Measurements from ENCODE around the gene MTX2. TPM values are rescaled to one million over a fixed set of nuclear protein-coding genes. Genes with fewer than 3 reads are reported as not detected.

Gene MTX2
- 14.1 and 18.3 TPM in 2 replicates for total RNA-seq (ENCODE audit: low replicate concordance)

DNA sequence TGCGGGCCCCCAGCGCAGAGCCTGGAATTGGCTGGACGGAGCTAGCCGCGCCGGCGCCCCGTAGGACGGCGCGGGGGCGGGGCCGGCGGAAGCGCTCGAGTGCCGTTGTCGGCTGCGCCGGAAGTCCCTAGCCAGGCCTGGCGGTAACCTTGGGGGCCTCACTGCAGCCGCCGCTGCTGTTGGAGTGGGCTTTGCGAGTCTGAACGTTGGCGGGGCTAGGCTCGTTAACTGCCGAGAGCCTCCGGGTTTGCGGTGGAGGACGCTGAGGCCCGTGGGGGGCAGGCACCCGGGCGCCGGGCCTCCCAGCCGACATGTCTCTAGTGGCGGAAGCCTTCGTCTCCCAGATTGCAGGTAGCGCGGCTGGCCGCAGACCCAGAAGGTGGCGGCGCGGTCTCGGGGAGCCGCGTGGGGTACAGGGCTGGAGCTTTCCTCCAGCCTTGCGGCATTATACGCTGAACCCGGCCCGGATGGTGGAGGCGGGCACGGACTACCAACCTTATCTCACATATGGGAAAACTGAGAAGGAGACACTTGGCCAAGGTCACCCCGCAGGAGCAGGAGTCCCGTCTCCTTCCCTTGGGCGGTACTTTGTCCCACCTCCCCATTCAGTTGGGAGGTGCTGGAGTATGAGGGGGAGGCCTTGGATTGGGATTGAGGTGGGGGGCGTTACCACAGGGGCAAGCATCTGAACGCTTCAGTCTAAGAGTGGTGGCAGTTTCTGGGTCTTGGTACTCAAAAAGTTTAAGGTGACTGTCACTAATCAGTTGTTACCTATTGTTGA lies at the start of gene MTX2:
Gene MTX2 (plus strand): TSS at position 124 of the 781 bp plus-strand sequence. CDS start 188 bp downstream, at position 312.
- TF ChIP-seq, protein P1, sequence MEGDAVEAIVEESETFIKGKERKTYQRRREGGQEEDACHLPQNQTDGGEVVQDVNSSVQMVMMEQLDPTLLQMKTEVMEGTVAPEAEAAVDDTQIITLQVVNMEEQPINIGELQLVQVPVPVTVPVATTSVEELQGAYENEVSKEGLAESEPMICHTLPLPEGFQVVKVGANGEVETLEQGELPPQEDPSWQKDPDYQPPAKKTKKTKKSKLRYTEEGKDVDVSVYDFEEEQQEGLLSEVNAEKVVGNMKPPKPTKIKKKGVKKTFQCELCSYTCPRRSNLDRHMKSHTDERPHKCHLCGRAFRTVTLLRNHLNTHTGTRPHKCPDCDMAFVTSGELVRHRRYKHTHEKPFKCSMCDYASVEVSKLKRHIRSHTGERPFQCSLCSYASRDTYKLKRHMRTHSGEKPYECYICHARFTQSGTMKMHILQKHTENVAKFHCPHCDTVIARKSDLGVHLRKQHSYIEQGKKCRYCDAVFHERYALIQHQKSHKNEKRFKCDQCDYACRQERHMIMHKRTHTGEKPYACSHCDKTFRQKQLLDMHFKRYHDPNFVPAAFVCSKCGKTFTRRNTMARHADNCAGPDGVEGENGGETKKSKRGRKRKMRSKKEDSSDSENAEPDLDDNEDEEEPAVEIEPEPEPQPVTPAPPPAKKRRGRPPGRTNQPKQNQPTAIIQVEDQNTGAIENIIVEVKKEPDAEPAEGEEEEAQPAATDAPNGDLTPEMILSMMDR (IDR thresholded peaks at IDR 0.05; ENCODE audit: insufficient read depth, low read length), result peak; percentile 4
- H3K4me3 ChIP-seq (ENCODE audit: low read depth, low read length), result peak within 1 kb of the TSS; percentile 86
- DNase-seq (ENCODE audit: low read depth), result peak; percentile 55

DNA sequence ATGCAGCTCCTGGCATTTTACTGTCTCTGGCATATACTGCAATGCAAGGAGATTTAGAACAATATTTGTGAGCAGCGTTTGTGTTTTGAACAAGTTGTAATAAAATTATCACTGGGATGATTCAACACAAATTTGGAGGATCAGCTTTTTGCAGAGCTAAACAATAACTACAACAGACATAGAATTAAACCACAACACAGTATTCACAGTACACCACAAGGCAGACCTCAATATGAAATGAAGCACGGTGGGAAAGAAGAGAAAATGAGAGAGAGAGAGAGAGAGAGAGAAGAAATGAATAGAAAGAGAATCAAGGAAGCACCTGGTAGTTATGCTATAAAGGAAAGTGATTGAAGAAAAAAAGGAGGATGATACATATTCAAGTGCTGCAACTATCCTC lies 41.4 kb upstream of the MTX2 start:
- no peak for DNase-seq (ENCODE audit: low read depth)
- TF ChIP-seq, protein P1 (IDR thresholded peaks at IDR 0.05; ENCODE audit: insufficient read depth, low read length), result no peak
- H3K4me3 ChIP-seq (ENCODE audit: low read depth, low read length), result no peak overlapping the region

DNA sequence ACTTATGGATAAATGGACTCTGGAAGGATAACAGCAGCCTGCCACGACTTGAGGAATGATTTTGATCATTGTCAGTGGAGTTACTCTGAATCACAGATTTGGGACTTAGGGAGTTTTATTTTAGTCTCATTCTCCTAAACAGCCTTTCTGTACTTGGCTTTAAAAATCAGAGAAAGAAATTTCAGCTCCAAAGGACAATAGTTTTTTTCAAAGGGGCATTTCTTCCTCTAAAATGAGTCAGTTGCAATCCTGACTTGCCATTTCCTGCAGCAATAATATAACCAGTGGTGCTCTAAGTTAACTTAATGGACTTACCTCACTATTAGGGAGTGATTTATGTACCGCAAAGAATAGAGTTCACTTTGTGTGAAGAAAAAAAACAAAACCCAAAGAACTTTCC lies 35.1 kb upstream of the MTX2 start:
- no peak overlapping the region for H3K4me3 ChIP-seq (ENCODE audit: low read depth, low read length)
- no peak for DNase-seq (ENCODE audit: low read depth)
- TF ChIP-seq, protein P1 (IDR thresholded peaks at IDR 0.05; ENCODE audit: insufficient read depth, low read length), result no peak

DNA sequence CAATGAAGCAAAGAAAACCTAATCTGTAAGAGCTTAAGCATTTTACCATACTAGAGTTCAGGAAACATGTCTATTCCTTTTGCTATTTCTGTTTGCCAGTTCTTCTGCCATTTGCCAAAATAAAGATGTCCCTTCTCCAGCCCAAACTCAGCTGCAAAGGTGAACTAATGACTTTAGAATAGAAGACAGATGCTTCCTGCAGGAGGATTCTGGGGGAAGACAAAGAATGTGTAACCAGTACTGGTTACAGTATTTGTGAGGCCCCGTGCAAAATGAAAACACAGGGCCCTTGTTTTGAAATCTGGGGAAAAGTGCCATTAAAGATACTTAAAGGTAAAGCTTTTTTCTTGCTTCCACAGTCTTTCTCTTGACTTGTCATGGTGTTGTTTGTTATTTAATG lies 34.3 kb upstream of the MTX2 start:
- TF ChIP-seq, protein P1 (IDR thresholded peaks at IDR 0.05; ENCODE audit: insufficient read depth, low read length), result no peak
- H3K4me3 ChIP-seq (ENCODE audit: low read depth, low read length), result no peak overlapping the region
- no peak for DNase-seq (ENCODE audit: low read depth)

DNA sequence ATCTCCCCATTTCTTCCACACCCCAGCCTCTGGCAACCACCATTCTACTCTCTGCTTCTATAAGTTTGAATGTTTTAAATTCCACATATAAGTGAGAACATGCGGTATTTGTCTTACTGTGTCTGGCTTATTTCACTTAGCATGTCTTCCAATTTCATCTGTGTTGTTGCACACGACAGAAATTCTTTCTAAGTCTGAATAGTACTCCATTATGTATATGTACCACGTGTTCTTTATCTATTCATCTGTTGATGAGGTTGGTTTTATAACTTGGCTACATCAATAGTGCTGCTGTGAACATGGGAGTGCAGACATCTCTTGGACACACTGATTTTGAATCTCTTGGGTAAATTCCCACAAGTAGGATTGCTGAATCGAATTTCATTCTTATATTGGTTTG lies 31.8 kb upstream of the MTX2 start:
- H3K4me3 ChIP-seq (ENCODE audit: low read depth, low read length), result no peak overlapping the region
- DNase-seq (ENCODE audit: low read depth), result no peak
- TF ChIP-seq, protein P1 (IDR thresholded peaks at IDR 0.05; ENCODE audit: insufficient read depth, low read length), result no peak

DNA sequence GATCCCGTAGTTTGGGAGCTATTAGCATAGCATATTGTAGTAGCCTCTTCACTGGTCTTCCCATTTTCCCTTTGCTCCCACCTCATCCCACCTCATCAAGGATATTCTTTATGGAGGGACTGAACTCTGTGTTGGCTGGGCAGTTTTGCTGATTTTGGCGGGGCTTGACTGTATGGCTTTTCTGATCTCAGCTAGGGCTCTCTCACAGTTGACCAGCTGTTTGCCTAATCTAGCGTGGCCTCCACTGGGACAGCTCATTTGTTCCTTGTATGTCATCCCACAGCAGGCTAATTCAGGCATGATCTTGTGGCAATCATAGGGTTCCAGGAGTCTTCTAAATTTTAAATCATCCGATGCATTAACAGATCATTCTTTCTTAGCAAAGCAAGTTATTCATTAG lies 30.2 kb upstream of the MTX2 start:
- TF ChIP-seq, protein P1 (IDR thresholded peaks at IDR 0.05; ENCODE audit: insufficient read depth, low read length), result no peak
- H3K4me3 ChIP-seq (ENCODE audit: low read depth, low read length), result no peak overlapping the region
- no peak for DNase-seq (ENCODE audit: low read depth)

Measured in fibroblast of the aortic adventitia (primary cell).